Right kidney (tissue), 1 donor: ENCODE data around the gene ATG2A.

ENCODE experiments used
- DNase-seq: peaks from one replicate; pipeline ENCODE4 v3.0.0-alpha.2; 2016

Gene ATG2A

DNA sequence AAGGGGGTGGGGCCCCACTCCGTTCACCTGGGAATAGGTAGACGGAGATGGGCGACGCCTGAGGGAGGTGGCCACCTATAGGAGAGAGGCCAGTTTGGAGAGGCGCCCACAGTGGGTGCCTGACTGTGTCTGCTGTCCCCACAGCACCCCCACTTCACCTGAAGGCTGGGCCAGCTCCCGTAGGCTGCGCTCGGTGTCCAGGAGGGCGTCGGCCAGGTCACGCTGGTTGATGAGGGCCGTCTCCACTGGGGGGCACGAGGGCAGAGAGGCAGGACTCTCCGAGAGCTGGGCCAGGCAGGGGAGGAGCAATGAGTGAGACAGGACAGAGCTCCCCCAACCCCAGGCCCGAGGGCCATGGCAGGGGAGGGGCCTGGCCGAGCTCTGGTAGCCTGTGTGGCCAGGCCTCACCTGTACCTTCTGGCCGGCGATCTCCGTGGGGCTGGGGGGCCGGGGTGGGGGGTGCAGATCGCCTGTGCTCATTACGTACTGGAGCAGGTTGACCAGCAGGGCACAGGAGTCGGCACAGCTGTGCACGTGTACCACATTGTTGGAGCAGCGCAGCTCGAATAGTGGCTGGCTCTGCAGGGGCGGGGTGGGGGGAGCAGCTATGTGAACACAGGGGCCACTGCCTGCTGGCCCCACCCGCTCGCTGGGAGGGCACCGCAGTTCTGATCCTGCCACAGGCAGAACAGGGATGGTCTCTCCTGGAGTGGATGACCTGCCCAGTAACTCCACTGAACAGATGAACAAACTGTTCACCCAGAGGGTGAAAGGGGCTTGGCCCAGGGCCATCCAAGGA, 14.7 kb downstream of the ATG2A start:
- DNase-seq, result no peak

DNA sequence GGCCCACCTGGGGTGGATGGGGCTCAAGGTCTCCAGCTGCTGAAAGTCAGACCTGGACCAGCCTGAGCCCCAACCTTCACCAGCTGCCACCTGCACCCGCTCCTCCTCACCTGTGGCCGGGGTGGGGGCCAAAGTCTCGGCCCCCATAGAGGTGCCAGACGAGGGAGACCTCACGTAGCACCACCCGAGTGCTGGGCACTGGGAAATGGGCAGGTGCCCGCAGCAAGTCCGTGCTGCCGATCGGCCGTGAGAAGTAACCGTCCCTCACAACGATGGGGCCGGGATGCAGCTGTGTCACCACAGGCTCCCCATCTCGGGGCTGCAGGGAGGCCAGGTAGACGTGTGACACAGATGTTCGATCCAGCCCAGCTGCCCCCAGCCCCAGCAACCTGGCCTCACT, 16.2 kb downstream of the ATG2A start:
- DNase-seq, result no peak

DNA sequence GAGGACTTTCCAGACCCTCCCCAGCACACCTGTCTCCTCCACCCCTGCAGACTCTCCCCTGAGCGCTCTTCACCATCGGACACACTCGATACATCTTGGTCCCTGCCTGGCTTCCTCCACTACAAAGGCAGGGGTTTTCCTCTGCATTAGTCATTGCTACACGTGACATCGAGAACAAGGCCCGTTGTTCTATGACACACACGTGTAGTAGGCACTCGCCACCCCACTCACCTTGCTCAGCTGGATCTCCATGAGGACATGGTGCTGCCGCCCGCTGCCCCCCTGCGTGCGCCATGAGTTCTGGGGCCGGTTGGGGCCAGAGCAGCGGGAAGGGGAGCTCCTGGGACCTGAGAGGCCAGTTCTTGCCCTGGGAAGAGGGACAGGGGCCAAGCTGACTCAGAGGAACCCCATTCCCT, 16.7 kb downstream of the ATG2A start:
- DNase-seq, result no peak

DNA sequence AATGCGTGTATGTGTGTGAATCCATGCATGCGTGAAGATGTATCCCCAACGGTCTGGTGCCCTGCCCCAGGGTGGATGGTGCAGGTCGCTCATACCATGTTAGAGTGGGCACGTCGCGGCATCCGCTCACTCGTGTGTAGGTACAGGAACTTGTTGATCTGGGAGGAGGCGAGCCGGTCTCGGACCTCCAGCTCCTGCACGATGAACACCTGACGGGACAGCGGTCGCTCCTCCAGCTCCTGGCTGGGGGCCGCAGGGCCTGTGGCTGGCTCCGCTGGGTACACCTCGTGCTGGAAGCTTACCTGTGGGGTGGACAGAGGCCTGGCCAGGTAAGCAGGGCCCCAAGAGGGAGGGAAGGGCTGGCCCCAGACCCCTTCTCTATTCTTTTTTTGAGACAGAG, 18.5 kb downstream of the ATG2A start:
- DNase-seq, result no peak

DNA sequence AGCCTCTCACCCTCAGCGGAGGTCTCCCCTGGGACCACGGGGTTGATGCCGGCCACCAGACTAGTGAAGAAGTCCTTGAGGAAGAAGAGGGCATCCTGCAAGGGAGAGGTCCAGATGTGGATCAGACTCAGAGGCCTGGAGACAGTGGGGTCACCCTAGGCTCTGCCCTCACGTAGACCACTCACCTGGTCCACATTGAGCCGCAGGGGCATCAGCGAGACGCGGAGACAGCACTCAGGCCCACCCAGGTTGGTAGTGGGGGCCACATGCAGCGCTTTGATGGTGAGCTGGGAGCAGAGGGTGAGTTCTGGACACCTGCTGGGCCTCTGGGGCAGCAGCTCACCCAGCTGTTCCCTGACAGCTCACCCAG, 18.9 kb downstream of the ATG2A start:
- no peak for DNase-seq

DNA sequence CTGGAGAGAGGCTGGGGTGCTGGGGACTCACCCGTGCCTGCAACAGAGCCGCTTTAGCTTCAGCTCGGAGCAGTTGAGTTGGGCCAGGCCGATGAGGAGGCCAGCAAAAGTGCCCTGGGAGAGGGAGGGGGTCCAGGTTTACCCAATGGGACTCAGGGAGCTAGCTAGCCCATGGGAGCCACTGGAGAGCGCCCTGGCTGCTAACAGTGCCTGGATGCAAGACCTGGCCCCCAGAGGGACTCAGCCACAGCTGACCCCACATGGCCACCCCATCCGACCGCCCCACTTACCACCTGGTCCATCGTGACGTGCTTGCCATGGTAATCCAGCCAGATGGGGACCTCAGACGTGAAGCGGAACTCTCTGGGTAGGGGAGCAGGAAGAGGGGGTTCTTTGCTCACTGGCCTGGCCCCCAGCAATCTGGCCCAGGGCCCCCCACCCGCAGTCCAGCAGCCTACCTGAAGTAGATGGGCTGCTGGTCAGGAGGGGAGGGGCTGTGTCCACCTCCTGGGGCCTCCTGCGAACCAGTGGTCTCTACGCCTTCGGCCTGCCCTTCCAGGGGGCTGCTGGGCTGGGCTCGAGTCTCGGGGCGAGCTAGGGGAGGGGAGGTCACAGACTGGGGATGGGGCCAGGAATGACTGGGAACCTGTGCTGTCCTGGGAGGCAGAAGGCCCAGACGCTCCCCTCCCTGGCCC, 19.5 kb downstream of the ATG2A start:
- no peak for DNase-seq

DNA sequence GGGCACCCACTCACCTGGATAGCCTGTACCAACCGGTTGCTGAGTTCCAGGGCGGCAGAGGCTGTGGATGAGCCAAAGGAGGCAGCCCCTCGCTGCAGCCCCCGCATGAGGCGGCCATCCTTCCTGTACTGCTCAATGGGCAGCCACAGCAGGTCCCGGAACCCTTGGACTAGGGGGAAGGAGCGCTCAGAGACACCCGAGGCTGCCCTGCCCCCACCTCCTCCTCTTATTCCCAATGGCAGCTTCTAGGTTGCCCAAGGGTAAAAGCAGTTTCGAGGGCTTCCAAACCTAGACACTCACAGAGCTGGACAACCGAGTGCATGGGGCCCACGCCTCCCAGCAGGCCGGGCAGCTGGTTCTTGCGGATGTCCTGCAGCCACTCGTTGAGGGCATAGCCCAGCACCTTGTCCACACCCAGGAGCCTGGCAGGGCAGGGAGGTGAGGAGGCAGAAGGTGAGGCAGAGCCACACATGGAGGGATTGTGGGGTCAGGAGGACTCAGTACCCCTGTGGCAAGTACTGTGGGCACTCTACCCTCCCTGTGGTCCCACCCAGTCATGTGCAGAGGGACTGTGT, 20.5 kb downstream of the ATG2A start:
- no peak for DNase-seq

DNA sequence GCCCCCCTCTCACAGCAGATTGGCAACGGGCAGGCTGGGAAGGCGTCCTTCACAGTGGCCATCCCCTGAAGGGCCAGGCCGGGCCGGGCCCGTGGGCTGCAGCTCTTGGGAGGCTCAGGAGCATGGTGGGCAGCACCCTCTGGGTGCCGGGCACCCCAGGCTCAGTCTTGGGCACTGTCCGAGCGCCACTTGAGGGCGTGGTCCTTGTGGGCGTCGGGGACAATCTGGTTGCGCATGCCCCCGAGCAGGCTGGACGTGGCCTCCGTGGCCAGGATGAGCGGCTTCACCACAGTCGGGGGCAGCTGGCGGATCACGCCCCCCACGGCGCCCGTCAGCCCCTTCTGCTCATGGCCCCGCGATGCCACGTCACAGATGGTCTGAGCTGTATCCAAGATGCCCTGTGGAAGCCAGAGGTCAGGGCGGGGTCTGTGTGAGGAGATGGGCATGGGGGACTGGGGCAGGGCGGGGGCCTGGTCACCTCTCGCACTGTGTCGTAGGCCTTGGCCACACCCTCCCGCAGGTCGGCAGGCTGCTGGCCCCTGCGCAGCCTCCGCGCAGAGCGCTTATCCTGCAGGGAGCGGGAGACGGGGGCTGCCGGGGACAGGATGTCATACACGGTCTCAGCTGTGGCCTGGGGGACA, 22.1 kb downstream of the ATG2A start:
- DNase-seq, result no peak

DNA sequence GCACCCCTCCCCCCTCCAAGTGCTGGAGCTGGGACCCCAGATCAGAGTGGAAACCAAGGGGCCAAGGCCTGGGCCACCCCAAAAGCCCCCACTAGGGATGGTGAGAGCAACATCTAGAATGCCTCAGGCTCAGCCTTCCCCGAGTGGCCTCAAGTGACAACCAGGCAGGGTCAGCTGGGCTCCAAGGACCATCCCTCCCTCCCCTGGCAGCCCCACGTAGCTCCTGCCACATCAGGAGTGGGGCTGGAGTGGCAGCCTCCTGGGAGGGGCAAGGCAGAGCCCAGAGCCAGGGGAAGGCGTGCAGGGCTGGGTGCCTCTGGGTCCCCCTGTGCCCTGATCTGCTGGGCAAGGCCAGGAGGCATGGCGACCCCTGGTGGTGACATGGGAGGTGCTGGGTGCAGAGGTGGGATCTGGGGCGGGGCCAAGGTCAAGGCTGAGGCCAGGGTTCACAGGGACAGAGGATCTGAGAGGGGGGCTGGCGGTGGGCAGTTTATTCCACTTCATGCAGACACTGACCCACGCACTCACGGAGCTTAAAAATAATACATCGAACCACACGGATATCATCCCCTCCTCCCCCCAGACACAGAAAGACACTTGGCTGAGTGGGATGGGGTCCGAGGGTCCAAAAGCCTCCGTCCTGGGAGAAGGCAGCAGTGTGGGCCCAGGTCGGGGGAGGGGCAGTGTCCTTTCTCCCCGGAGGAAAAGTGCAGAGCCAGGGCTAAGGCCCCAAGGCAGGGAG, 22.8 kb downstream of the ATG2A start:
- peak; percentile 53 for DNase-seq

DNA sequence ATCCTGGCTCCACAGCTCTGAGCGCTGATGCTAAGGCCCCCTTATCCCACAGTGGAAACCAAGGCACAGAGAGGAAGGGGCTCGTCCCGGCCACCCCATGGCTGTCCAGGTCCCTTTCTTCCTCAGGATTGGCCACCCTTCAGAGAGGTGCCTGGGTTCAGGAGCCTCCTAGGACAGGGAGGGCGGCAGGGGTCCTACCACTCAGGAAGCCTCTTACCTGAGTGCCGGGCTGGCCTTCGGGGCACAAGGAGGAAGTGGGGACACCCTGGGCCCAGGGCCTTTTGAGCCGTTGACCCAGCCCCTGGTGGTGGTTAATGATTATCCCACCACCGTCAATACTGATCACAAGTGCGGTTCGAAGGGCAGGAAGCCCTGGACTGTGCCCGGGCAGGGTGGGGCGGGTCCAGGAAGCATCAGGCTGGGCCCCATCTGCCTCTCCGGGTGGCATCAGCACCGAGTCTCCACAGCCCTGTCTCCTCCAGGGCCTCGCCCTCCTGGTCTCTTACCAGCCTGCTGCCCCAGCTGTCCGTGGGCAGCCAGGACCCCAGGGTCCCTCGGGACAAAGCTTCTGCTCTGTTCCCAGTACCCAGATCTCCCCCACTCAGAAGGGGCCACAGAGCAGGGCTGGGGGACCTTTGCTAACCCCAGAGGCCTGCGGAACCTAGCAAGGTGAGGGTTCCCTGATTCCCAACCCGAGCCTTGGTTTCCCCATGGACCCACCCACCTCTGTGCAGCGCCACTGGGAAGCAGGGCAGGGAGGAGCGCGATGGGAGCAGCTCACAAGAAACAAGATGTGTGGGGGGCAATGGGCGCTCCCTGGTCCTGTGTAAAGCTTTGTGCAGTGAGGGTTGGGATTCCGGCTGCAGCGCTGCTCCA, 23.6 kb downstream of the ATG2A start:
- DNase-seq, result no peak

DNA sequence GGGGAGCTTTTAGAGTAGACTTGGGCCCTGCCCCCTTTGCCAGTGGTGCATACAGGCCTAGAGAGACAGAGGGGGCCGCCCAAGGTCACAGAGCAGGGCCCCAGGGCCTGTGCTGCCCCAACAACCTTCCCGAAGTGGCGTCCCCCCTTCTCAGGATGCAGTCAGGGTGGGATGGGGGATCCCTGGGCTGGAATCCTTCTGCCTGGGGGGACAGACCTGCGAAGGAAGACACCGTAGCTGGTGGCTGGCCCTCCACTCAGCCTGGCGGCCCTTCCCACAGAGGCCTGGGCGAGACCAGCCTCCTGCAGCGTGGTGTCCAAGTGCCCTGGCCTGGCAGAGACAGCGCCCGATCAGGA, 24.2 kb downstream of the ATG2A start:
- DNase-seq, result no peak

DNA sequence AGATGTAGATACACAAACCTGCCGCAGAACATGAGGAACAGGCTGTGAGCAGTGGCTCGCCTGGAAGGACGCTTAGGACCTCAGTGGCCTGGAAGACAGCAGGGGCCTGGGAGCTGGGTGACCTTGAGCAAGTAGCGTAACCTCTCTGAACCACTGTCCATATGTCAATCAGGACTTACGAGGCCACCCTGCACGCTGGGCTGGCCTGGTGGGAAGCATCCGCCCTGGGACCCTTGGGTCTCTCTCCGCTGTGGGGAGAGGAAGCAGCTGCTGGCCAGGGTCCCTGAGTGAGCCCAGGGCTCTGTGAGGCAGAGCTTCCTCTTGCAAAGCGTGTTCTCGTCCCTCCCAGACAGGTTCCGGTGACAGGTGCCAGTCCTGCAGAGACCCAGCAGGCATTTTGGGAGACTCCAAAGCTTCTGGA, 24.6 kb downstream of the ATG2A start:
- no peak for DNase-seq

DNA sequence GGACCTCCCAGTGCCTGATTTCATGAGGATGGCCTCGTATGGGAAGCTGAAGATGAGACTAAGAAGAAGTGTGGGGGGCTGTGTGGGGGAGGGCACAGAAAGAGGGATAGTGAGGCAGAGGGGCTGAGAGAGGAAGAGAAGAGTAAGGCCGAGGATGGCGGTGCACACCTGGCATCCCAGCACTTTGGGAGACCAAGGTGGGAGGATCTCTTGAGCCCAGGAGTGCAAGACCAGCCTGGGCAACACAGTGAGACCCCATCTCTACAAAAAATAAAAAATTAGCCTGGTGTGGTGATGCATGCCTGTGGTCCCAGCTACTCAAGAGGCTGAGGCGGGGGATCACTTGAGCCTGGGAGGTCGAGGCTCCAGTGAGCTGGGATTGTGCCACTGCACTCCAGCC, 25.1 kb downstream of the ATG2A start:
- DNase-seq, result no peak

DNA sequence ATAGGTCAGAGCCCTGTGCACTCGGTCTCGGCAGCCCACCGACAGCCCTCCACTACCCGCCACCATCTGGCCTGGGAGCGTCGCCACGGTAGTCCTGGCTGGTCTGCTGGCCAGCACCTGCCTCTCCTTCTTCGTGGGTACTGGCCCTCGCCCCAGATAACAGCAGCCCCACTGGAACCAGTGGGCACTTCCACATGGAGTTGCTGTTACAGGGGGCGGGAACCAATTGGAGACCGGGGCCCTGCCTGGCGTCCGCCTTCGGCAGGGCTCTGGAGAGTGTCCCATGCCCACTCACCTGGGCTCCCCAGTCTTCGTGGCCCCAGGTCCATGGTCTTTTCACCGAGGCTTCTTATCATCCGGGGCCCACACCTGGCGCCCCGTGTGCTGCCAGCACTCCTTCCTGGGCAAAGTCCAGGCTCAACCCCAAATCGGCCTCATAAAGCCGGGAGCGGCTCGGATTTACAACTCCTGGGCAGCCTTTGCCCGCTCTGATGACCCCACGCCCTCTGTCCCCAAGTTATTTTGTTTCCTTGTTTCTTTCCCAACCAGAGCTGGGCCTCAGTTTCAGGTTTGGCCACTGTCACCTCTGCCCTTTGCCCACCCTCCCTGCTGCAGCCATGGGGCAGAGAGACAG, 25.7 kb downstream of the ATG2A start:
- no peak for DNase-seq

DNA sequence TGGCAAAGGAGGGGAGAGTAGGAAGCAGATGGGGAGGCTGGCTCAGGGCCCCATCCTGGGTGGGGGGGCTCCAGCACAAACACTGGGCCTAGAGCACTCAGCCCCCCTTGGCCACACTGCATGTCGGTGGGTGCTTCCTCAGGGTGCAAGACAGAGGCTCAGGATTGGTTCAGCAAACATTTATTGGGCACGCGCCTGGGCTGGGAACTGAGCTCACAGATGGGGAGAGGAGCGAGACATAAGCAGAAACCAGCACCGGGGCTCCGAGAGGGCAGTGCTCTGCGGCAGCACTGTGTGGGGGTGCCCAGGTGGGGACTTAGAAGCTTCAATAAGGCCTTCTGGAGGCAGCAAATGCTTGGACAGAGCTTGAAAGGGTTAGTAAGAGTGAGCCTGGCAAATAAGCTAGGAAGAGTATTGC, 26.5 kb downstream of the ATG2A start:
- DNase-seq, result no peak

DNA sequence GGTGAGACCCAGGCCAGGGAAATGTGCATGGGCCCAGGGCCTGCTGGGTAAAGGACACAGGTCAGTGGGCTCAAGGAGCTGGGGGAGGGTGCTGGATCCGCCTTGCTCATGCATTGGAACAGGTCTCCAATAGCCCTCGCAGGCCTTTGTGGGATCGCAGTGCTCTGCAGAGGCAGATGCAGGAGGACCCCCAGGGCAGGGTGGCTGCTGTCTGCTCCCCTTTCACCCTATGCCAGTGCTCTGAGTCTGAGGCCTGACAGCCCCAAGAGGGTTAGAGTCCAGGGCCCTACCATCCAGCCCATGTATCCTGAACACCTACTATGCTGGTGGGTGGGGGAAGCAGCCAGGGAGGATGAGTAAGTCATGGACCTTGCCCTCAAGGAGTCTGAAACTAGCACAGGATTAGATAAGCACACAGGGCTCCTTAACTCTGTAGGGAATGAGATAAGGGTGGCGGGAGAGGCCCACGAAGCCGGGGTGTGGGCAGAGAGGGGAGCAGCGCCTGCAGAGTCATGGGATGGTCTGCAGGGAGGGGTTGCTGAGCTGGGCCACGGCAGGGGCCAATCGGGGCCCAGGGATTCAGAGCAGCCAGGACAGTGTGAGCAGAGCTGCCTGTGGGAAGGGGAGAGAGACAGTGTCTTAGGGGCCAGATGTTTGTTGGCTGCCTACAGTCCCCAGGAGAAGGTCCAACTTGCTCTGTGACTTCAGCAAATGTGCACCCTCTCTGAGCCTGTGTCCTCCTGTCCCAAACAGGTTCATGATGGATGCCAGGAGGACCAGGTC, 28.1 kb downstream of the ATG2A start:
- peak; percentile 54 for DNase-seq

DNA sequence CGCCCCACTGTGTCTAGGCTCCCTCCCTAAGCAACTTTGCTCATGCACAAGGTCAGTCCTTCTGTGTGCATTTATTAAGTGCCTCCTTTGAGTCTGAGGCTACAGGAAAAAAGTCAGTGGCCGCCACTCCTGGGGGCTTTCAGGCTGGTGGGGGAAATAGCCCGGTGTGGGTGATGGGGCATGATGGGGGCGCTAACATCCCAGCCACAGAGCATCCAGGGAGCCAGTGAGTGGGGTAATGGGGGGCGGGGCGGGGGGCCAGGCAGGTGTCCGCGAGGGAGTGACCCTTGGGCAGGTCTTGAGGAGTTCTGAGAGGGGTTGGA, 28.6 kb downstream of the ATG2A start:
- no peak for DNase-seq

DNA sequence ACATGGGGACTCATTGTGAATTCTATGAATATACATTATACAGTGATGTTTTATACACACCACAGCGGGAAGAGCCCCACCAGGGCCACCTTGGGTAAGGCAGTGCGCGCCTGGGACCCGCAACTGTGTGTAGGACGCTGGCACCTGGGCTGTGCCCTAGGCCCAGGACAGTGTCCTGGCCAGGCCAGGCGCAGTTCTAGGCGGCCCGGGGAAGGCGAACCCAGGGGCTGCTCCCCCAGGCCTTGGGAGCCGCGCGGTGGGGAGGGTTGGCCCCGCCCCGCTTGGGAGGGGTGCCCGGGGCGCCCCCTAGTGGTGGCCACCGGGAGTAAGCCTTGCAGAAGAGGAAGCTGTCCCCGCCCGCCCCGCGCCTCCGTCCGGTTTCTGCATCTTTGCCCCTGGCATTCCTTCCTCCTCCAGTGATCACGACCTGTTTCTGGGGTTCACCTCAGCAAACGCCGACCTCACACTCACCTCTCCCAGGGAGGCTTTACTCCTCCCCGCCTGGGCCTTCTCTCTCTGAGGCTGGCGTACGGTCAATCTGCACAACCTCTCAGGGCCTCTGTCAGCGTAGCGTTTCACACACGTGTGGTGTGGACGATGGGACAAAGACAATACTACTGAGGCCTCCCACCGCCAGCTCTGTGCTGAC, 29.1 kb downstream of the ATG2A start:
- DNase-seq, result peak; percentile 88

DNA sequence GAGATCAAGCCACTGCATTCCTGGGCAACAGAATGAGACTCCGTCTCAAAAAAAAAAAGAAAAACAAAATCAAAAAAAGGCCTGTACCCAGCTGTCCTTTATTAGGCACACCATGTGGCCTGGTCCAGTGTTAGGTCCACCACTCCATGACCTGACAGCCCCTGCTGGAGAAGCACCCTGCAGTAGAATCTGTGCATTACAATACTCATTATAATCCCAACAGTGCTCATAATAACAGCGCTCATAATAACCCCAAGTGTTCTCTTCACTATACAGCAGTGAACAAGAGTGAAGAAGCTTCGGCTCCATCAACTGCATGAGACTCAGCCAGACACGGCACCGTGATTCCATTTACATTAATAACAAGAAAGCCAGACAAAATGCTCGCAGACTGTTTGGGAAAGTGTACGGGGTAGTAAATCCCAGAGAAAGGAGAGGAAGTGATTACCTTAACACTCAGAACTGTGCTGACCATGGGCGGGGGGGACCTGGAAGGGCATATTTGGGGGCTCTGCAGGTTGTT, 29.7 kb downstream of the ATG2A start:
- no peak for DNase-seq
